ENCODE measurements around the gene SIRT3.
A peak's percentile ranks its signal among the peaks of the same experiment; 100 is the strongest.

The SIRT3 gene

DNA sequence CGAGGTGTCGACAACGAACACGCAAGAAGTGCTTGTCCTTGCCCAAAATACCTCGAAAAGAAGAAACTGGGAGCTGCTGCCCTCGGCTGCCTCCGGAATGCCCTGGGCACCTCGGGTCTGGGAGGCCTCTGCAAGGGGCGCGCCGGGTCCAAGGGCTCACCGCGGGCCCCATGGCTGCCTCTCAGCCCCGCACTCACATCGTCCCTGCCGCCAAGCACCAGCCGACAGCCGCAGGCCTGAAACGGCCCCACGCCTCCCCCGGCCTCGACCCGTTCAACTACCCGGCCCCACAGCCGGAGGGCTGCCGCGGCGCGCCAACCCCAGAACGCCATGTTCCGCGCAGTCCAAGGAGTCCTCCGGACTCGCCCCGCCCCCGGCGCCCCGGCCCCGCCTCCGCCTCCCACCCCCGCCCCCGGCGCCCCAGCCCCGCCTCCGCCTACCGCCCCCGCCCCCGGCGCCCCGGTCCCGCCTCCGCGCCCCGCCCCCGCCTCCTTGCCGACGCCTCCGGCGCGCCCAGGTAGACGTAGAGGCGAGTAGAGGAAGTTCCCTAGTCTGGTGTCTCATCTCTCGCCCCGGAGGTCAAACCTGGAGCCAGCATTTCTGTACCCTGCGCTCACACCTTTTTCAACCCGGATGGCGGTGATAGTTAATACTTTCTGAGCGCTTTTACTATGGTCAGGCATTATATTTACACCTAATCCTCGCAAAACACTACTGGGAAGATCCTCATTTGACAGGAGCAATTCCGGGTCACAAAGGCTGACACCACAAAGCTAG, at the start of gene SIRT3:
TSS of gene SIRT3 (minus strand) at position 346 of the 777 bp plus-strand sequence. CDS start at position 332, 14 bp downstream.
- Histone ChIP-seq H3K27ac (peak within 1 kb of the TSS; percentile 76 to 97 (median 95)), H3K36me3 (peaks cover 24 to 37% (median 29%) of the 10 kb centered on the region in 11 experiments), H3K4me2 (peak within 1 kb of the TSS; percentile 90 to 99 (median 95)), H3K4me1 (peaks cover 27 to 38% (median 33%) of the 10 kb centered on the region in 10 experiments), H3K9ac (peak within 1 kb of the TSS; percentile 93 to 99 (median 96)), H3K9me3 (replicated peaks in 1 of 11) (no peaks in the 10 kb centered on the region), H4K20me1 (peaks cover 0 to 38% (median 33%) of the 10 kb centered on the region in 11 experiments; a peak in 17 of 22 replicates), H3K4me3 (peak within 1 kb of the TSS; percentile 87 to 100 (median 98)), H3K27me3 (no peaks in the 10 kb centered on the region)
- no peak for TF ChIP-seq Cebpa-rat (IDR thresholded peaks at IDR 0.05)

DNA sequence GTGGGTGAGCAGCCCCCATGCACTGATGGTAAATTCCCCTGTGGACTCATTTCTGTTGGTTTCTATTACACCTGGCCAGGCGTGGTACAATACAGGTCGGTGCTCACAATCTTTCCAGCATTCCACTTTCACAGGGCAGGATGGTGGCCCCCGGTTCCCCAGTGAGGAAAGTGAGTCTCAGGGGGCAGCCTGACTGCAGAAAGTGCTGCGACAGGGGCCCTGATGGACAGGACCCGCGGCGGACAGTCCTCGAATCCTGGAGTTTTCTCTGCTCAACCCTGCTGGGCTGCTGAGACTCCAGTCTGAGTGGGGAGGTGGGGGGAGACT, 49.7 kb upstream of the SIRT3 start:
- Histone ChIP-seq H3K4me1 (peaks cover 41 to 53% (median 50%) of the 10 kb centered on the region in 10 experiments), H4K20me1 (peaks cover 0 to 33% (median 8%) of the 10 kb centered on the region in 11 experiments; a peak in 11 of 22 replicates), H3K4me3 (no peak overlapping the region), H3K27me3 (peaks cover 71 to 80% (median 79%) of the 10 kb centered on the region in 11 experiments), H3K36me3 (peaks cover 0 to 5% (median 0%) of the 10 kb centered on the region in 11 experiments; a peak in 4 of 22 replicates), H3K27ac (no peak overlapping the region), H3K9ac (peak overlapping the region in 1 of 11 experiments; percentile 15; a peak in 1 of 22 replicates), H3K9me3 (replicated peaks in 1 of 11) (peaks cover 0 to 2% (median 0%) of the 10 kb centered on the region in 11 experiments; a peak in 8 of 22 replicates), H3K4me2 (no peak overlapping the region)
- no peak for TF ChIP-seq Cebpa-rat (IDR thresholded peaks at IDR 0.05)

DNA sequence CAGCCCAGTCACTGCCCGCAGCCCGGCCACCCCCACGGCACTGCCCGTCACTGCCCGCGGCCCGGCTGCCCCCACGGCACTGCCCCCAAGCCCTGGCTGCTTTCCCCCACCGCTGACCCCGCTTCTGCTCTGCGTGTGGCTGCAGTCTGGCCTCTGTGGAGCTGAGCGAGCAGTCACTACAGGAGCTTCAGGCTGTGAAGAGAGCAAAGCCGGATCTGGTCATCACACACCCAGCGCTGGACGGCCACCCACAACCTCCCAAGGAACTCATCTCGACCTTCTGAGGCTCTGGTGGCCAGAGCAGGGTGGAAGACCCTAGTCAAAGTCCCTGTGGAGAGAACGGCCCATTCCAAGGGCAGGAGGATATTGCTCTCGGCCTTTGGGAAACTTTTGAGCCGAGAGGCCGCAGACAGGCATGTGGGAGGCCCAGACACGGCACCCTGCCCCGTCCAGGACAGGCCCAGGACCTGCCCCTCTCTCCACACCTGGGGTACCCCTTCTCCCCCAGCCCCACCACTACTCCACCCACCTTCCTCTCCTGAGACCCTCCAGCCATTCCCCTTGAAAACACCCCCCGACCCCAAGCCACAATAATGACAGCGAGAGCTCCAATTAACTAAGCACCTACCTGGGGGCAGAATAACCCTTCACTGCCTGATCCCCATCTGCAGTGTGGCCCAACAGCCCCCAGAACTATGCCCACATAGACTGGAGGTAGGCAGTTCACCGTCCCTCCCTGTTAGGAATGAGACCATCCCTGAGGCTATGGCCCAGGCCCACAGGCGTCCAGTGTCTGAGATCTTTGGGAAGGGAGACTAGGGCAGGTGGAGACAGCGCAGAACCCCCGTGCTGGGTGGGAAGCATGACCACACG, 49.1 kb upstream of the SIRT3 start:
- no peaks in the 10 kb centered on the region for H3K36me3 ChIP-seq
- H3K4me3 ChIP-seq, result no peak overlapping the region
- no peak overlapping the region for H3K27ac ChIP-seq
- peak overlapping the region in 1 of 11 experiments; percentile 15; a peak in 1 of 22 replicates for H3K9ac ChIP-seq
- no peak for TF ChIP-seq Cebpa-rat (IDR thresholded peaks at IDR 0.05)
- peaks cover 41 to 53% (median 50%) of the 10 kb centered on the region in 10 experiments for H3K4me1 ChIP-seq
- no peak overlapping the region for H3K4me2 ChIP-seq
- peaks cover 77 to 86% (median 85%) of the 10 kb centered on the region in 11 experiments for H3K27me3 ChIP-seq
- peaks cover 0 to 8% (median 5%) of the 10 kb centered on the region in 11 experiments; a peak in 11 of 22 replicates for H3K9me3 ChIP-seq (replicated peaks in 1 of 11)
- H4K20me1 ChIP-seq, result peaks cover 0 to 34% (median 11%) of the 10 kb centered on the region in 11 experiments; a peak in 11 of 22 replicates

DNA sequence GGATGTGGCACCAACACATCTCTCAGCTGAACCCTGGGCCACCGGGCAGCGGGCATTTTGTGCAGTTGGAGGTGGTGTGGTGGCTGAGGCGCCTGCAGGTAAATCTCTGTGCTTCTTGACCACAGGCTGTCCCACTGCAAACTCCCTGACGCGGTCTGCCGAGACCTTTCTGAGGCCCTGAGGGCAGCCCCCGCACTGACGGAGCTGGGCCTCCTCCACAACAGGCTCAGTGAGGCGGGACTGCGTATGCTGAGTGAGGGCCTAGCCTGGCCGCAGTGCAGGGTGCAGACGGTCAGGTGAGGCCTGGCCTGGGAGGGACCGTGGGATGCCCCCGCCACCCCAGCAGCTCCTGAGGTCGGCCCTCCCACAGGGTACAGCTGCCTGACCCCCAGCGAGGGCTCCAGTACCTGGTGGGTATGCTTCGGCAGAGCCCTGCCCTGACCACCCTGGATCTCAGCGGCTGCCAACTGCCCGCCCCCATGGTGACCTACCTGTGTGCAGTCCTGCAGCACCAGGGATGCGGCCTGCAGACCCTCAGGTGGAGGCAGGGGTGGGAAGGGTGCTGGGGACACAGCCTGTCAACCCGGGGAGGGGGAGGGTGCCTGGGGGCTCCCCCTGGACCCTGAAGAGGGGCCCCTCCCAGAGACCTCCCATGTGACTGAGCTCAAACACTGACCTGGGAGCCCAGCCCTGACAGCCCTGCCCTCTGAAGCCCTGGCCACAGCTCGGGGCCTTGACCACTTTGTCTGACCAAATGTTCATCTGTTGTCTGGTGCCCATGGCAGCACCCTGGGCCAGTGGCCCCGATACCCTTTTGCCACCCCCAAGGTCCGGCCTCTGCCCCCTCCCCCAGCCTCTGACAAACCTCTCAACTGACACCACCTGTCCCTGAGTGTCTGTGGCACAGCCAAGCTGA, 48.2 kb upstream of the SIRT3 start:
- peaks cover 86 to 95% (median 94%) of the 10 kb centered on the region in 11 experiments for H3K27me3 ChIP-seq
- peaks cover 41 to 53% (median 50%) of the 10 kb centered on the region in 10 experiments for H3K4me1 ChIP-seq
- H3K27ac ChIP-seq, result no peak overlapping the region
- H3K4me2 ChIP-seq, result no peak overlapping the region
- H3K9ac ChIP-seq, result no peak overlapping the region
- peaks cover 0 to 17% (median 6%) of the 10 kb centered on the region in 11 experiments; a peak in 12 of 22 replicates for H3K9me3 ChIP-seq (replicated peaks in 1 of 11)
- TF ChIP-seq Cebpa-rat (IDR thresholded peaks at IDR 0.05), result no peak
- no peaks in the 10 kb centered on the region for H3K36me3 ChIP-seq
- peaks cover 0 to 37% (median 11%) of the 10 kb centered on the region in 11 experiments; a peak in 11 of 22 replicates for H4K20me1 ChIP-seq
- no peak overlapping the region for H3K4me3 ChIP-seq

DNA sequence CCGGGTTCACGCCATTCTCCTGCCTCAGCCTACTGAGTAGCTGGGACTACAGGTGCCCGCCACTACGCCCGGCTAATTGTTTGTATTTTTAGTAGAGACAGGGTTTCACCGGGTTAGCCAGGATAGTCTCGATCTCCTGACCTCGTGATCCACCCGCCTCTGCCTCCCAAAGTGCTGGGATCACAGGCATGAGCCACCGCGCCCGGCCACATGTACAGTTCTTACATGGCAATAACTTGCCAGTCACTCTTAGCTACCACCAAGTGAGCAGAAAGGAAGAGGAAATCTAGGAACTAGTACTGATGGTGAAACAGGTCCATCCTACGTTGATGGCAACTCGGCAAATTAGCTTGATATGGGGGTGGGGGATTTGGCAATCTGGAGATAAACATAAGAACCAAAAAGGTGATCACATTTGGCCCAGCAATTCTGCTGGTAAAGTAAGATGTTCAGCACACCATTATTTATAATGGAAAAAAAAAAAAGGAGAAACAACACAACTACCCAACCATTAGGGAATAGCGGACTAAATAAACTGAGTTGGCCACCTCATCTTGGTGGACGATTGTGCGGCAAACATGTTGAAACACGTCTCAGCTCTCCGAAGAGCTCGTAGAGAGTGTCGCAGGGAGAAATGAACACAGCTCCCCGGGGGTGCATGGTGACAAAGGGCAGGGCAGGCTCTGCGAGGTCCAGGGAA, 47.4 kb upstream of the SIRT3 start:
- TF ChIP-seq Cebpa-rat (IDR thresholded peaks at IDR 0.05), result no peak
- Histone ChIP-seq H3K27me3 (peaks cover 94 to 100% (median 100%) of the 10 kb centered on the region in 11 experiments), H3K4me2 (no peak overlapping the region), H3K9ac (no peak overlapping the region), H4K20me1 (peaks cover 0 to 37% (median 11%) of the 10 kb centered on the region in 11 experiments; a peak in 11 of 22 replicates), H3K4me3 (no peak overlapping the region), H3K36me3 (no peaks in the 10 kb centered on the region), H3K4me1 (peaks cover 48 to 57% (median 52%) of the 10 kb centered on the region in 10 experiments), H3K27ac (no peak overlapping the region), H3K9me3 (replicated peaks in 1 of 11) (peaks cover 0 to 20% (median 6%) of the 10 kb centered on the region in 11 experiments; a peak in 12 of 22 replicates)

DNA sequence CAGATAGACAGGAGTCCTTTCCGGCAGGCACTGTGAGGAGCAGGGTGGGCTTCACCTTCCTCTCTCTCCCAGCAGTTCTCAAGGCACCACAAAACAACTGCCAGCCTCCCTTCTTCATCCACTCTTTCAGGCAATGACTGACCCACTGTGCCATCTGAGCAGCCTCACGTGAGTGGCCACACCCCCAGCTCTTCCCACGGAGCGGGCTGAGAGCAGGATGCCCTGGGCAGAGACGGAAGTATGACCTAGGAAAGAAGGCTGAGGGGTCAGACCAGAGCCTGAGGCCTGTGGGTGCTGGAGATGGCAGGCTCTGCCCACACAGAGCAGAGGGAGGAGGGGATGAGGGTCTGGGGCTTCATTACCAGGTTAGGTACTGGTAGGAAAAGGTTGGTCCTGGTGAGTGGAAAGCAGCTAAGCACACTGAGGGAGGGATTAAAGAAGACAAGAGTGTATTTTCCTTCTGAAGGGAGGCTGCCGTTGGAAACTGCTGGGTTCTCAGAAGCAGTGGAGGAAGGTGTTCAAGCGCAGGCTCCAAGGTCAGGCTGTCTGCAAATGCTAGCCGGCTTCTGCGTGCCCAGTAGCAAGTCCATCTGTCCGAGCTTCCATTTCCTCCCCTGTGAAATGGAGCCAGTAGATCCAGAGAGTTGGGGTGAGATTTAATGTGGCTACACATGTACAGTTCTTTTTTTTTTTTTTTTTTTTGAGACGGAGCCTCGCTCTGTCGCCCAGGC, 46.7 kb upstream of the SIRT3 start:
- no peak overlapping the region for H3K27ac ChIP-seq
- H4K20me1 ChIP-seq, result peaks cover 0 to 34% (median 7%) of the 10 kb centered on the region in 11 experiments; a peak in 11 of 22 replicates
- H3K4me3 ChIP-seq, result no peak overlapping the region
- peak overlapping the region in 6 of 11 experiments; percentile 11 to 82 (median 38); a peak in 7 of 22 replicates for H3K4me2 ChIP-seq
- 0 out of 22 replicates have a peak overlapping the region, but pooled peaks of 1 of the 11 experiments have one; percentile 18 for H3K9ac ChIP-seq
- peaks cover 43 to 57% (median 49%) of the 10 kb centered on the region in 10 experiments for H3K4me1 ChIP-seq
- peaks cover 91 to 100% (median 100%) of the 10 kb centered on the region in 11 experiments for H3K27me3 ChIP-seq
- no peaks in the 10 kb centered on the region for H3K36me3 ChIP-seq
- TF ChIP-seq Cebpa-rat (IDR thresholded peaks at IDR 0.05), result no peak
- H3K9me3 ChIP-seq (replicated peaks in 1 of 11), result peaks cover 0 to 20% (median 6%) of the 10 kb centered on the region in 11 experiments; a peak in 12 of 22 replicates

DNA sequence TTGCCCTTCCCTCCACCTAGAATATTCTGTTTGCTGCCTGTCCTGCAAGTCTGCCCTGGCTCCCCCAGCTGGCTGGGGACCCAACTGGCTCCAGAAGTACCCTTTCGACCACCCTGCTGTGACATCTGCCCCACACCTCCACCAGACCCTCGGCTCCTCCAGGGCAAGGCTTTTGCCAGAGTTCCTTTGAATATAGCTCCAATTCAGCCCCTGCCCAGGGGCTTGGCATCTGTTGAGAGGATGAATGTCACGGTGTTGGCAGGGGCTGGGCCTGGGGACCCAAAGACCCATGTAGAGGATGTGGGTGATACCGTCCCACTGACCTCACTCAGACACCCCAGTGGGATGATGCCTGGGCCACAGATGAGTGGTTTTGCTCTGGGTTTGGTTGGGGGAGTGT, 46.0 kb upstream of the SIRT3 start:
- Histone ChIP-seq H3K4me3 (no peak overlapping the region), H3K9me3 (replicated peaks in 1 of 11) (peaks cover 0 to 20% (median 6%) of the 10 kb centered on the region in 11 experiments; a peak in 13 of 22 replicates), H3K27me3 (peaks cover 85 to 100% (median 98%) of the 10 kb centered on the region in 11 experiments), H3K36me3 (no peaks in the 10 kb centered on the region), H3K4me1 (peaks cover 36 to 54% (median 43%) of the 10 kb centered on the region in 10 experiments), H3K27ac (no peak overlapping the region), H3K9ac (0 out of 22 replicates have a peak overlapping the region, but pooled peaks of 1 of the 11 experiments have one; percentile 18), H4K20me1 (peaks cover 0 to 29% (median 7%) of the 10 kb centered on the region in 11 experiments; a peak in 11 of 22 replicates), H3K4me2 (peak overlapping the region in 8 of 11 experiments; percentile 7 to 84 (median 38); a peak in 10 of 22 replicates)
- no peak for TF ChIP-seq Cebpa-rat (IDR thresholded peaks at IDR 0.05)

Measured in BLaER1 treated with 17β-estradiol and CSF1 and Interleukin-3, amounts not matched to agents 10 nM and 100 nM (cell line).